H9 (cell line): ENCODE measurements around the gene TBXAS1. TPM values are rescaled to one million over a fixed set of nuclear protein-coding genes. Genes with fewer than 3 reads are reported as not detected.
A peak's percentile ranks its signal among the peaks of the same experiment; 100 is the strongest.

Experiments
- DNase-seq: peaks from one replicate; pipeline ENCODE4 v3.0.0-alpha.2; 2017
- H2AFZ ChIP-seq: one replicate; pipeline ENCODE4 v1.6.1; 2013; ENCODE audit warnings: mild to moderate bottlenecking, low read length, control low read depth, moderate library complexity
- H2AK5ac ChIP-seq: 2 replicates; pipeline ENCODE4 v1.6.1; 2013; ENCODE audit warnings: low read length, control low read depth, mixed read lengths; ENCODE audit not compliant: insufficient read length
- H2BK120ac ChIP-seq: one replicate; pipeline ENCODE4 v1.6.1; 2013; ENCODE audit warnings: low read depth, mild to moderate bottlenecking, low read length, control low read depth, inconsistent platforms; ENCODE audit not compliant: poor library complexity, severe bottlenecking
- H2BK12ac ChIP-seq: 2 replicates; pipeline ENCODE4 v1.6.1; 2013; ENCODE audit warnings: low read length, control low read depth, mixed read lengths, low read depth; ENCODE audit not compliant: insufficient read length
- H2BK15ac ChIP-seq: 2 replicates; pipeline ENCODE4 v1.6.1; 2013; ENCODE audit warnings: low read depth, low read length, control low read depth
- H2BK20ac ChIP-seq: one replicate; pipeline ENCODE4 v1.6.1; 2013; ENCODE audit warnings: low read depth, mild to moderate bottlenecking, low read length, control low read depth, inconsistent platforms; ENCODE audit not compliant: poor library complexity, severe bottlenecking
- H2BK5ac ChIP-seq: 2 replicates; pipeline ENCODE4 v1.6.1; 2013; ENCODE audit warnings: low read length, control low read depth, mixed read lengths; ENCODE audit not compliant: insufficient read length
- H3K14ac ChIP-seq: 2 replicates; pipeline ENCODE4 v1.6.1; 2013; ENCODE audit warnings: low read length, control low read depth; ENCODE audit not compliant: insufficient read depth
- H3K18ac ChIP-seq: 2 replicates; pipeline ENCODE4 v1.6.1; 2013; ENCODE audit warnings: low read depth, mild to moderate bottlenecking, mixed read lengths, low read length, control low read depth; ENCODE audit not compliant: insufficient read length
- H3K23ac ChIP-seq: 2 replicates; pipeline ENCODE4 v1.6.1; 2013; ENCODE audit warnings: low read length, control low read depth, mixed read lengths, low read depth; ENCODE audit not compliant: insufficient read length
- H3K23me2 ChIP-seq: 2 replicates; pipeline ENCODE4 v1.6.1; 2013; ENCODE audit warnings: low read depth, mild to moderate bottlenecking, mixed read lengths, low read length, control low read depth; ENCODE audit not compliant: insufficient read length, poor library complexity, severe bottlenecking
- H3K27ac ChIP-seq: 2 replicates; pipeline ENCODE4 v1.5.1; 2013; ENCODE audit warnings: low read length, control low read depth, mixed read lengths, low read depth; ENCODE audit not compliant: insufficient read length
- H3K27me3 ChIP-seq: 2 replicates; pipeline ENCODE4 v1.6.1; 2013; ENCODE audit warnings: low read length, control low read depth, inconsistent platforms; ENCODE audit not compliant: insufficient read depth
- H3K4ac ChIP-seq: 2 replicates; pipeline ENCODE4 v1.6.1; 2013; ENCODE audit warnings: low read depth, mild to moderate bottlenecking, control low read depth, inconsistent platforms, low read length, moderate library complexity
- H3K4me1 ChIP-seq: 2 replicates; pipeline ENCODE4 v1.6.1; 2013; ENCODE audit warnings: low read length, control low read depth, inconsistent platforms; ENCODE audit not compliant: insufficient read depth
- H3K4me2 ChIP-seq: 2 replicates; pipeline ENCODE4 v1.6.1; 2013; ENCODE audit warnings: low read length, control low read depth, mixed read lengths; ENCODE audit not compliant: insufficient read length, insufficient read depth
- H3K56ac ChIP-seq: 2 replicates; pipeline ENCODE4 v1.6.1; 2013; ENCODE audit warnings: low read depth, mild to moderate bottlenecking, mixed read lengths, low read length, control low read depth; ENCODE audit not compliant: insufficient read length
- H3K79me1 ChIP-seq: 2 replicates; pipeline ENCODE4 v1.6.1; 2013; ENCODE audit warnings: low read depth, mild to moderate bottlenecking, moderate library complexity, low read length, control low read depth, inconsistent platforms; ENCODE audit not compliant: insufficient read depth, poor library complexity, severe bottlenecking
- H3K79me2 ChIP-seq: 2 replicates; pipeline ENCODE4 v1.6.1; 2013; ENCODE audit warnings: low read length, control low read depth, inconsistent platforms; ENCODE audit not compliant: insufficient read depth
- H3K9ac ChIP-seq: 2 replicates; pipeline ENCODE4 v1.6.1; 2013; ENCODE audit warnings: low read length, control low read depth, mixed read lengths; ENCODE audit not compliant: insufficient read length; ENCODE audit errors: extremely low read depth
- H3K9me3 ChIP-seq: one replicate; pipeline ENCODE4 v1.6.1; 2013; ENCODE audit warnings: low read depth, low read length, inconsistent platforms; ENCODE audit not compliant: control insufficient read depth
- H3T11ph ChIP-seq: one replicate; pipeline ENCODE4 v1.6.1; 2013; ENCODE audit warnings: mild to moderate bottlenecking, low read length, control low read depth, inconsistent platforms
- H4K20me1 ChIP-seq: one replicate; pipeline ENCODE4 v1.6.1; 2013; ENCODE audit not compliant: control insufficient read depth, insufficient read length, insufficient read depth
- H4K5ac ChIP-seq: 2 replicates; pipeline ENCODE4 v1.6.1; 2013; ENCODE audit warnings: low read depth, mild to moderate bottlenecking, mixed read lengths, low read length, control low read depth; ENCODE audit not compliant: insufficient read length
- H4K8ac ChIP-seq: replicated peaks from 2 replicates; pipeline ENCODE4 v1.6.1; 2013; ENCODE audit warnings: low read length, control low read depth, mixed read lengths, low read depth; ENCODE audit not compliant: insufficient read length
- H4K91ac ChIP-seq: 2 replicates; pipeline ENCODE4 v1.6.1; 2013; ENCODE audit warnings: low read depth, mild to moderate bottlenecking, moderate library complexity, mixed read lengths, low read length, control low read depth; ENCODE audit not compliant: insufficient read length
- H3K27ac Mint-ChIP-seq, 3 experiments: 2 replicates in 2 of 3; 3 replicates in 1 of 3; pipeline ENCODE4 v1.8.0; 2020 to 2021; ENCODE audit warnings: mixed read lengths in 3 of 3, mild to moderate bottlenecking in 1 of 3, moderate library complexity in 1 of 3
- H3K27me3 Mint-ChIP-seq: 2 replicates; pipeline ENCODE4 v1.8.0; 2021; ENCODE audit warnings: low read depth, mild to moderate bottlenecking, moderate library complexity, mixed read lengths
- H3K36me3 Mint-ChIP-seq, 3 experiments: 2 replicates in 2 of 3; 3 replicates in 1 of 3; pipeline ENCODE4 v1.8.0; 2020 to 2021; ENCODE audit warnings: low read depth in 3 of 3, mixed read lengths in 3 of 3; ENCODE audit not compliant: insufficient read depth in 1 of 3
- H3K4me1 Mint-ChIP-seq, 2 experiments: 2 replicates each; pipeline ENCODE4 v1.8.0; 2020; ENCODE audit warnings: mixed read lengths in 2 of 2
- H3K4me3 Mint-ChIP-seq, 2 experiments: 2 replicates in 1 of 2; 3 replicates in 1 of 2; pipeline ENCODE4 v1.8.0; 2020 to 2021; ENCODE audit warnings: mild to moderate bottlenecking in 2 of 2, mixed read lengths in 2 of 2, moderate library complexity in 1 of 2
- H3K9me3 Mint-ChIP-seq, 2 experiments: 2 replicates in 1 of 2; 3 replicates in 1 of 2; pipeline ENCODE4 v1.8.0; 2020; ENCODE audit warnings: mild to moderate bottlenecking in 2 of 2, mixed read lengths in 2 of 2, moderate library complexity in 1 of 2
- CTCF ChIP-seq: fragments of 200-600 bp; sonication (generic); conservative IDR thresholded peaks from 3 replicates; pipeline ENCODE4 v1.8.0; 2021; ENCODE audit warnings: antibody characterized with exemption, mild to moderate bottlenecking
- WGBS: extraction: QIAGEN DNeasy Blood & Tissue Kit; methylation state at CpG from one replicate; pipeline ENCODE4 v1.1.7; 2013; ENCODE audit warnings: missing lambda C conversion rate, low lambda C conversion rate, mixed read lengths; ENCODE audit not compliant: insufficient read length; ENCODE audit errors: extremely low coverage; 5-methylcytosine and 5-hydroxymethylcytosine counted together
- total RNA-seq: library from RNA; stranded (reverse); gene quantifications from 2 replicates; pipeline ENCODE4 v1.2.1, GENCODE V29; 2021

Gene TBXAS1
- total RNA-seq, 1 experiment from 2014 or later = 0.39 TPM

GRCh38 chr7:140041659-140042385, 212.8 kb downstream of the TBXAS1 start:
- Histone ChIP-seq H3K4ac (no peak overlapping the region), H3K14ac (no peak overlapping the region; the same call in 1 of the 2 replicates), H3K4me1 (no peaks in the 10 kb centered on the region), H2BK20ac (no peak overlapping the region), H2BK120ac (no peak overlapping the region), H2BK15ac (no peak overlapping the region), H3K27ac (no peak overlapping the region), H3K18ac (no peak overlapping the region), H2BK12ac (no peak overlapping the region), H4K8ac (no peak overlapping the region), H3T11ph (no peak overlapping the region), H2BK5ac (no peak overlapping the region), H3K4me2 (no peak overlapping the region), H4K5ac (no peak overlapping the region), H3K23ac (no peak overlapping the region), H3K9ac (no peak overlapping the region), H3K9me3 (no peaks in the 10 kb centered on the region), H2AFZ (no peak overlapping the region), H4K91ac (no peak overlapping the region), H3K27me3 (no peaks in the 10 kb centered on the region), H3K23me2 (no peaks in the 10 kb centered on the region), H3K79me2 (no peaks in the 10 kb centered on the region; the same call in 1 of the 2 replicates), H3K56ac (no peak overlapping the region), H2AK5ac (no peak overlapping the region), H3K79me1 (no peaks in the 10 kb centered on the region), H4K20me1 (no peaks in the 10 kb centered on the region)
- no peak for DNase-seq
- H3K4me3 Mint-ChIP-seq = no peak overlapping the region; a peak in 1 of 5 replicates
- TF ChIP-seq CTCF = no peak
- no CpG with 5 or more reads among the region's 12 CpGs for WGBS
- peaks cover 0 to 29% (median 0%) of the 10 kb centered on the region in 3 experiments; a peak in 3 of 7 replicates for H3K36me3 Mint-ChIP-seq
- H3K27ac Mint-ChIP-seq = 0 out of 7 replicates have a peak overlapping the region, but pooled peaks of 1 of the 3 experiments have one; percentile 39
- no peaks in the 10 kb centered on the region for H3K9me3 Mint-ChIP-seq
- H3K27me3 Mint-ChIP-seq = no peaks in the 10 kb centered on the region
- H3K4me1 Mint-ChIP-seq = no peaks in the 10 kb centered on the region
